Heart left ventricle (tissue), 16 donors: Measurements from ENCODE around the gene CENPS. TPM values are rescaled to one million over a fixed set of nuclear protein-coding genes. Genes with fewer than 3 reads are reported as not detected.

ENCODE experiments used
- ATAC-seq, 4 donors: fragments of 200-7000 bp; cut with Tn5 transposase; one replicate each; pipeline ENCODE4 v1.9.1; 2020 to 2022; ENCODE audit warnings: moderate library complexity in 4 of 4, mild to moderate bottlenecking in 3 of 4, moderate number of reproducible peaks in 1 of 4
- DNase-seq, 5 donors: peaks; one replicate each; pipeline ENCODE4 v3.0.0-alpha.2; 2020
- H3K27ac ChIP-seq, 12 donors: fragments of 200-600 bp; sonication (generic) in 4 of 12; one replicate each; pipeline versions ENCODE4 v1.5.0 to v1.8.0; 2016 to 2022; ENCODE audit warnings: mild to moderate bottlenecking in 2 of 12
- H3K27me3 ChIP-seq, 9 donors: fragments of 200-600 bp; sonication (generic) in 2 of 9; one replicate each; pipeline versions ENCODE4 v1.5.1 to v1.8.0; 2016 to 2022; ENCODE audit warnings: mild to moderate bottlenecking in 3 of 9
- H3K36me3 ChIP-seq, 9 donors: fragments of 200-600 bp; sonication (generic) in 2 of 9; one replicate each; pipeline versions ENCODE4 v1.5.0 to v1.8.0; 2018 to 2022; ENCODE audit warnings: mild to moderate bottlenecking in 2 of 9
- H3K4me1 ChIP-seq, 12 donors: fragments of 200-600 bp; sonication (generic) in 4 of 12; one replicate each; pipeline versions ENCODE4 v1.5.0 to v1.8.0; 2016 to 2022; ENCODE audit warnings: mild to moderate bottlenecking in 3 of 12
- H3K4me3 ChIP-seq, 12 donors: fragments of 200-600 bp; sonication (generic) in 4 of 12; one replicate each; pipeline versions ENCODE4 v1.5.0 to v1.8.0; 2017 to 2022; ENCODE audit warnings: mild to moderate bottlenecking in 9 of 12, moderate library complexity in 4 of 12
- H3K9me3 ChIP-seq, 12 donors: fragments of 200-600 bp; sonication (generic) in 4 of 12; one replicate each; pipeline versions ENCODE4 v1.5.0 to v1.8.0; 2016 to 2022; ENCODE audit warnings: mild to moderate bottlenecking in 1 of 12
- CTCF ChIP-seq, 12 donors: fragments of 200-600 bp; sonication (generic) in 4 of 12; IDR thresholded peaks; one replicate each; pipeline versions ENCODE4 v1.5.0 to v1.8.0; 2018 to 2022; ENCODE audit warnings: antibody characterized with exemption in 12 of 12, mild to moderate bottlenecking in 5 of 12
- POLR2A ChIP-seq, 2 donors: fragments of 450-650 bp; IDR thresholded peaks; one replicate each; pipeline ENCODE4 v1.6.1; 2017; ENCODE audit warnings: antibody characterized with exemption in 2 of 2, mild to moderate bottlenecking in 2 of 2, moderate library complexity in 2 of 2
- WGBS, 4 donors: extraction: QIAGEN DNeasy Blood & Tissue Kit in 2 of 4; methylation state at CpG; one replicate each; pipeline versions ENCODE4 v1.1.5 to v1.1.7; 2013 to 2018; 5-methylcytosine and 5-hydroxymethylcytosine counted together
- intact Hi-C, 10 donors: fragments of 100-400 bp; cut with DNase I; formaldehyde crosslinking; loops; one replicate each; pipeline versions ENCODE4 v1.11.1 to v1.14.2; 2022
- long read RNA-seq, 3 donors: library from polyadenylated mRNA; unstranded; transcript quantifications; one replicate each; pipeline ENCODE4 v2.0.0, GENCODE V29; 2020 to 2021
- polyA plus RNA-seq, 2 donors: library from polyadenylated mRNA; stranded (reverse); fragments of 200-250 nt; gene quantifications; one replicate each; pipeline ENCODE4 v1.2.3, GENCODE V29; 2013
- total RNA-seq, 9 donors: library from RNA; depleted of rRNA in 2 of 9; stranded (reverse); fragments of >200 nt in 2 of 9; fragmentation: NEBNext Ultra II Directional in 3 of 9; extraction: Animal tissue kit (Norgen Biotek cat#: 25700) in 3 of 9; gene quantifications; one replicate each; pipeline versions ENCODE4 v1.1.0 to v1.2.4, GENCODE V29; 2016 to 2023
- donor health status: ischemic (EF 13 %, LVEDD 7.1; RV severe dilation, severe dysfunction).
- donor health status: healthy with polysubstance abuse.
- donor health status: DM: no; HTN: yes; CAD: no.
- donor health status: DM: no; HTN: no; CAD: no.
- donor health status: ischemic (EF 25% LVEDD 6.9; RV normal size, moderate dysfunction).
- donor health status: ischemic (EF 25% LVEDD 5.7; RV mildly dilated, moderate dysfunction).
- donor health status: healthy.
- donor health status: DM: yes; HTN: yes; CAD: no.
- donor health status: ischemic (EF 35%, LVEDD 5.7; RV mildly dilated, moderate dysfunction).
- donor health status: nonischemic (EF 11% LVEDD 7.7; RV severe dilation, severe dysfunction).
- donor health status: DM: yes; HTN: yes; CAD: no.
- donor health status: PGD.
- donor health status: ischemic (EF 29% LVEDD 5.4; RV normal size, mild dysfunction).
- donor health status: nonischemic (EF 23%, LVEDD 6.1; RV moderate dilation, normal function).

Gene CENPS
- total RNA-seq (10 to 100 TPM in 1 of 9 donors, 1 to 10 TPM in 8; 2.4 to 11.6 (median 8.5) TPM), polyA plus RNA-seq (1 to 10 TPM; 6.7 to 8.2 TPM)
- long read RNA-seq, donor 1, transcript CENPS-204 (5 exons, 914 nt): major isoform, 12 of 14 reads
- long read RNA-seq, donor 1, partial matches to known transcripts: 0 of 14 reads
- long read RNA-seq, donor 1, other reads (novel, unspliced or antisense): 1 of 14 reads
- long read RNA-seq, donor 2, transcript CENPS-204 (5 exons, 914 nt): major isoform, 14 of 14 reads
- long read RNA-seq, donor 2, partial matches to known transcripts: 0 of 14 reads
- long read RNA-seq, donor 2, other reads (novel, unspliced or antisense): 0 of 14 reads
- long read RNA-seq, donor 3, transcript CENPS-204 (5 exons, 914 nt): major isoform, 11 of 13 reads
- long read RNA-seq, donor 3, partial matches to known transcripts: 0 of 13 reads
- long read RNA-seq, donor 3, other reads (novel, unspliced or antisense): 1 of 13 reads

- Histone ChIP-seq H3K4me3 (peak within 1 kb of the TSS; percentile 61 to 93 (median 82)), H3K4me1 (peaks cover 0 to 26% (median 12%) of the 10 kb centered on the region in 12 donors), H3K9me3 (no peaks in the 10 kb centered on the region), H3K27me3 (no peaks in the 10 kb centered on the region), H3K27ac (peak within 1 kb of the TSS in 11 of 12 donors; percentile 8 to 82 (median 69)), H3K36me3 (peaks cover 0 to 7% (median 0%) of the 10 kb centered on the region in 9 donors)
- ATAC-seq (peak; percentile 87 to 98 (median 97)), DNase-seq (peak; percentile 91 to 96 (median 95))
- peak in 1 of 2 donors; percentile 31 for TF ChIP-seq POLR2A (IDR thresholded peaks at IDR 0.05)
- TF ChIP-seq CTCF (IDR thresholded peaks at IDR 0.05): peak; percentile 94 to 99 (median 97)
- 0% methylated on average over 35 to 95 of the region's 95 CpGs for WGBS, 4 donors
- intact Hi-C loops: loop anchor here (1.0 to 10.0 kb wide), 8 partner anchors 37 to 64 kb away; partner anchors contain the start of genes DFFA (in 4 of the 10) and PEX14 (in 3 of the 10)
Observed at GRCh38 chr1:10430216-10431069, at the start of gene CENPS. TSS of gene CENPS (plus strand) at chr1:10430433. CDS start at chr1:10430518, 85 bp downstream.

- no peak overlapping the region for H3K4me3 ChIP-seq
- TF ChIP-seq POLR2A (IDR thresholded peaks at IDR 0.05): no peak
- TF ChIP-seq CTCF (IDR thresholded peaks at IDR 0.05): no peak
- no peaks in the 10 kb centered on the region for H3K27me3 ChIP-seq
- H3K9me3 ChIP-seq: no peaks in the 10 kb centered on the region
- ATAC-seq (peak in 1 of 4 donors; percentile 53), DNase-seq (no peak)
- 70 to 81% (median 76%) methylated on average over 5 of the region's 5 CpGs for WGBS, 4 donors
- H3K36me3 ChIP-seq: peaks cover 0 to 40% (median 17%) of the 10 kb centered on the region in 9 donors
- intact Hi-C loops: loop anchor here in 2 of 10 donors (2.0 to 5.0 kb wide), 2 partner anchors 37 to 48 kb away; no protein-coding TSS in a partner anchor
- H3K4me1 ChIP-seq: peaks cover 0 to 16% (median 5%) of the 10 kb centered on the region in 12 donors
- H3K27ac ChIP-seq: peak overlapping the region in 1 of 12 donors; percentile 27
Observed at GRCh38 chr1:10380594-10381275, 49.5 kb upstream of the CENPS start.

- H3K27ac ChIP-seq: no peak overlapping the region
- ATAC-seq: no peak
- no peaks in the 10 kb centered on the region for H3K27me3 ChIP-seq
- DNase-seq: no peak
- H3K9me3 ChIP-seq: no peaks in the 10 kb centered on the region
- TF ChIP-seq POLR2A (IDR thresholded peaks at IDR 0.05) (no peak), CTCF (IDR thresholded peaks at IDR 0.05) (no peak)
- no peak overlapping the region for H3K4me3 ChIP-seq
- intact Hi-C loops: loop anchor here in 1 of 10 donors (5.0 kb wide), 1 partner anchor 34 kb away; no protein-coding TSS in a partner anchor
- peaks cover 0 to 31% (median 12%) of the 10 kb centered on the region in 12 donors for H3K4me1 ChIP-seq
- H3K36me3 ChIP-seq: peaks cover 0 to 22% (median 5%) of the 10 kb centered on the region in 9 donors
- WGBS, 4 donors: 78 to 98% (median 92%) methylated on average over 4 of the region's 4 CpGs
Observed at GRCh38 chr1:10383630-10384029, 46.6 kb upstream of the CENPS start.
